Lung (tissue), 12 donors: Measurements from ENCODE around the gene HSD3B7. TPM values are rescaled to one million over a fixed set of nuclear protein-coding genes. Genes with fewer than 3 reads are reported as not detected.

Experiments
- ATAC-seq: fragments of 200-7000 bp; cut with Tn5 transposase; one replicate; pipeline ENCODE4 v1.9.1; 2020; ENCODE audit warnings: moderate number of reproducible peaks; ENCODE audit not compliant: insufficient read depth, low FRiP score
- DNase-seq, 3 donors: peaks; one replicate each; pipeline ENCODE4 v3.0.0-alpha.2; 2013 to 2017
- H3K27ac ChIP-seq, 2 donors: one replicate each; pipeline ENCODE4 v1.5.1; 2013; ENCODE audit warnings: mild to moderate bottlenecking in 2 of 2, moderate library complexity in 2 of 2, control low read depth in 1 of 2, inconsistent platforms in 1 of 2, low read depth in 1 of 2, low read length in 1 of 2
- H3K27me3 ChIP-seq, 3 donors: one replicate each; pipeline ENCODE4 v1.5.1; 2013; ENCODE audit warnings: low read length in 2 of 3; ENCODE audit not compliant: control insufficient read depth in 3 of 3, insufficient read depth in 3 of 3
- H3K36me3 ChIP-seq, 4 donors: one replicate each; pipeline ENCODE4 v1.5.1; 2013; ENCODE audit warnings: low read length in 4 of 4, mild to moderate bottlenecking in 1 of 4, moderate library complexity in 1 of 4; ENCODE audit not compliant: control insufficient read depth in 4 of 4, insufficient read depth in 4 of 4
- H3K4me1 ChIP-seq, 5 donors: one replicate each; pipeline ENCODE4 v1.5.1; 2013; ENCODE audit warnings: low read length in 5 of 5, mild to moderate bottlenecking in 2 of 5, moderate library complexity in 1 of 5; ENCODE audit not compliant: control insufficient read depth in 5 of 5, insufficient read depth in 5 of 5
- H3K4me3 ChIP-seq: one replicate; pipeline ENCODE4 v1.5.1; 2013; ENCODE audit warnings: mild to moderate bottlenecking, control low read depth, moderate library complexity
- H3K9ac ChIP-seq, 2 donors: one replicate each; pipeline ENCODE4 v1.5.1; 2013; ENCODE audit warnings: low read length in 2 of 2, control low read depth in 1 of 2; ENCODE audit not compliant: insufficient read depth in 1 of 2
- H3K9me3 ChIP-seq, 4 donors: one replicate each; pipeline ENCODE4 v1.5.1; 2013; ENCODE audit warnings: low read length in 3 of 4, mild to moderate bottlenecking in 1 of 4, moderate library complexity in 1 of 4; ENCODE audit not compliant: control insufficient read depth in 4 of 4, insufficient read depth in 3 of 4
- CTCF ChIP-seq: IDR thresholded peaks from 2 replicates; pipeline ENCODE4 v1.5.1; 2012; ENCODE audit warnings: mild to moderate bottlenecking; ENCODE audit errors: control extremely low read depth, extremely low read depth
- WGBS, 2 donors: extraction: QIAGEN DNeasy Blood & Tissue Kit; methylation state at CpG; one replicate each; pipeline ENCODE4 v1.1.7; 2013; 5-methylcytosine and 5-hydroxymethylcytosine counted together
- polyA plus RNA-seq, 2 donors: library from polyadenylated mRNA; stranded (reverse); fragments of 200-250 nt; gene quantifications; one replicate each; pipeline ENCODE4 v1.2.1, GENCODE V29; 2013
- total RNA-seq, 2 donors: library from RNA; depleted of rRNA in 1 of 2; stranded (reverse); fragments of >200 nt in 1 of 2; gene quantifications; one replicate each; pipeline ENCODE4 v1.2.1, GENCODE V29; 2014 to 2021
- donor health status: control.
- donor health status: control.
- donor health status: Bipolar disorder and iron deficiency.
- donor health status: healthy.
- donor health status: DM: yes; HTN: yes; CAD: no.

Gene HSD3B7
- total and polyA plus RNA-seq, 4 donors, result 6.2 to 34.5 (median 20.7) TPM

- Histone ChIP-seq H3K4me1 (no peaks in the 10 kb centered on the region), H3K36me3 (peaks cover 2 to 77% (median 29%) of the 10 kb centered on the region in 4 donors), H3K9ac (no peak overlapping the region), H3K9me3 (no peaks in the 10 kb centered on the region), H3K4me3 (no peak overlapping the region), H3K27me3 (no peaks in the 10 kb centered on the region), H3K27ac (no peak overlapping the region)
- ATAC-seq (no peak), DNase-seq (no peak)
- 94 to 96% methylated on average over 59 to 62 of the region's 62 CpGs for WGBS, 2 donors
- TF ChIP-seq CTCF, result no peak
Observed at GRCh38 chr16:30979170-30980022, 5.6 kb upstream of the HSD3B7 start.

- peaks cover 2 to 74% (median 28%) of the 10 kb centered on the region in 4 donors for H3K36me3 ChIP-seq
Observed at GRCh38 chr16:30980023-30980371, 5.0 kb upstream of the HSD3B7 start.

DNA sequence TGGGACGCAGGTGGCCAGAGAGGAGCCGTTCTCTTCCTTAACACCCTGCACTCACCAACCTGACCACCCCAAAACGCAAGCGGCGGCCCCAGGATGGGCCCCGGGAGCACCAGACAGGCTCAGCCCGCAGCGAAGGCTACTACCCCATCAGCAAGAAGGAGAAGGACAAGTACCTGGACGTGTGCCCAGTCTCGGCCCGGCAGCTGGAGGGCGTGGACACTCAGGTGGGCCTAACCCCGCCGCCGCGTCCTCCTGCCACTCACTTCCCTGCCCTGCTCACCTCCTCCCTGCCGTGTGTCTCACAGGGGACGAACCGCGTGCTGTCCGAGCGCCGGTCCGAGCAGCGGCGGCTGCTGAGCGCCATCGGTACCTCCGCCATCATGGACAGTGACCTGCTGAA is 4.6 kb upstream of the HSD3B7 start:
- Histone ChIP-seq H3K4me1 (peaks cover 0 to 2% (median 0%) of the 10 kb centered on the region in 5 donors), H3K9ac (no peak overlapping the region), H3K9me3 (no peaks in the 10 kb centered on the region), H3K27ac (no peak overlapping the region), H3K4me3 (no peak overlapping the region), H3K36me3 (peaks cover 2 to 72% (median 27%) of the 10 kb centered on the region in 4 donors), H3K27me3 (no peaks in the 10 kb centered on the region)
- no peak for TF ChIP-seq CTCF
- ATAC-seq (no peak), DNase-seq (no peak)
- WGBS, 2 donors, result 81 to 93% methylated on average over 27 to 29 of the region's 29 CpGs

More at GRCh38 chr16:30980023-30980371, 5.0 kb upstream of the HSD3B7 start:
- no peak overlapping the region for H3K27ac ChIP-seq
- 91 to 92% methylated on average over 15 of the region's 15 CpGs for WGBS, 2 donors
- no peak for TF ChIP-seq CTCF
- no peaks in the 10 kb centered on the region for H3K9me3 ChIP-seq
- H3K9ac ChIP-seq, result no peak overlapping the region
- ATAC-seq (no peak), DNase-seq (no peak)
- no peaks in the 10 kb centered on the region for H3K27me3 ChIP-seq
- H3K4me1 ChIP-seq, result no peaks in the 10 kb centered on the region
- no peak overlapping the region for H3K4me3 ChIP-seq

- no peak for TF ChIP-seq CTCF
- H3K36me3 ChIP-seq, result peaks cover 0 to 69% (median 24%) of the 10 kb centered on the region in 4 donors
- 97% methylated on average over 14 of the region's 14 CpGs for WGBS, 2 donors
- H3K27ac ChIP-seq, result no peak overlapping the region
- H3K4me3 ChIP-seq, result no peak overlapping the region
- H3K9ac ChIP-seq, result no peak overlapping the region
- H3K4me1 ChIP-seq, result peaks cover 0 to 7% (median 0%) of the 10 kb centered on the region in 5 donors
- no peaks in the 10 kb centered on the region for H3K9me3 ChIP-seq
- DNase-seq, result no peak
- no peak for ATAC-seq
- H3K27me3 ChIP-seq, result no peaks in the 10 kb centered on the region
Observed at GRCh38 chr16:30980959-30981358, 4.0 kb upstream of the HSD3B7 start.
